ENCODE data around the gene RRP9.

RRP9 gene

GRCh38 chr3:51977446-51978142 is 35.9 kb upstream of the RRP9 start:
- no peak for DNase-seq (ENCODE audit: low read depth)
- TF ChIP-seq CTCF (IDR thresholded peaks at IDR 0.05; ENCODE audit: insufficient read depth, low read depth, low read length, missing control alignments) = no peak
- no peak overlapping the region for H3K4me3 ChIP-seq (ENCODE audit: low read depth, low read length)

GRCh38 chr3:51975852-51976549 is 34.3 kb upstream of the RRP9 start:
- peak; percentile 53 for DNase-seq (ENCODE audit: low read depth)
- H3K4me3 ChIP-seq (ENCODE audit: low read depth, low read length) = peak overlapping the region; percentile 77
- peak; percentile 12 for TF ChIP-seq CTCF (IDR thresholded peaks at IDR 0.05; ENCODE audit: insufficient read depth, low read depth, low read length, missing control alignments)

GRCh38 chr3:51974963-51975851 is 33.5 kb upstream of the RRP9 start, which contains the start of gene ABHD14A:
Gene ABHD14A (plus strand): TSS chr3:51975064. CDS start chr3:51975136, 72 bp downstream.
- peak; percentile 84 for DNase-seq (ENCODE audit: low read depth)
- no peak for TF ChIP-seq CTCF (IDR thresholded peaks at IDR 0.05; ENCODE audit: insufficient read depth, low read depth, low read length, missing control alignments)
- peak within 1 kb of the TSS; percentile 77 for H3K4me3 ChIP-seq (ENCODE audit: low read depth, low read length)

- peak overlapping the region; percentile 77 for H3K4me3 ChIP-seq (ENCODE audit: low read depth, low read length)
- peak; percentile 37 for DNase-seq (ENCODE audit: low read depth)
- no peak for TF ChIP-seq CTCF (IDR thresholded peaks at IDR 0.05; ENCODE audit: insufficient read depth, low read depth, low read length, missing control alignments)
Measured at GRCh38 chr3:51974277-51974962, 32.7 kb upstream of the RRP9 start.

- H3K4me3 ChIP-seq (ENCODE audit: low read depth, low read length) = no peak overlapping the region
- DNase-seq (ENCODE audit: low read depth) = no peak
- TF ChIP-seq CTCF (IDR thresholded peaks at IDR 0.05; ENCODE audit: insufficient read depth, low read depth, low read length, missing control alignments) = no peak
Measured at GRCh38 chr3:51971350-51971749, 29.6 kb upstream of the RRP9 start.

GRCh38 chr3:51970606-51971300 is 29.0 kb upstream of the RRP9 start:
- H3K4me3 ChIP-seq (ENCODE audit: low read depth, low read length) = no peak overlapping the region
- DNase-seq (ENCODE audit: low read depth) = no peak
- no peak for TF ChIP-seq CTCF (IDR thresholded peaks at IDR 0.05; ENCODE audit: insufficient read depth, low read depth, low read length, missing control alignments)
